Measurements from ENCODE around the gene SPECC1. TPM values are rescaled to one million over a fixed set of nuclear protein-coding genes. Genes with fewer than 3 reads are reported as not detected.

The SPECC1 gene
- polyA plus RNA-seq, 1 experiment, result 56.4 TPM

DNA sequence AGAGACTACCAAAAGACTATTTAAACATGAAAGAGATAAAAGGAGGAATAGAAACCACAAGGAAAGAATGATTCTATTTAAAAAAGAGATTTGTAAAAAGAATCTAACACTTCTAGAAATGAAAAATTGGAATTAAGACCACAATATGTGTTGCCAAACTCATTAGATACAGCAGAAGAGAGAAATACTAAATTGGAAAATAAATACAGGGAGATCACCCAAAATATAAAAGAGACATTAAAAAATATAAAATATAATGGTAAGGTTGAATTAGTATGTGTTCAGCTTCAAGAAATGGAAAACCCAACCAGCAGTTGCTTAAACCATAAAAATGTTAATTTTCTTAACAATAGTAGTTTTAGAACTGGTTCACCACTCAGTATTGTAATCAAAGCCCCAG, 297.8 kb downstream of the SPECC1 start:
- H3K27me3 ChIP-seq (ENCODE audit: control insufficient read depth, insufficient read depth, low read length), result no peaks in the 10 kb centered on the region
- POLR2A ChIA-PET, result no interaction called here
- no peak for DNase-seq (ENCODE audit: low read depth, low spot score)
- TF ChIP-seq, protein P1, sequence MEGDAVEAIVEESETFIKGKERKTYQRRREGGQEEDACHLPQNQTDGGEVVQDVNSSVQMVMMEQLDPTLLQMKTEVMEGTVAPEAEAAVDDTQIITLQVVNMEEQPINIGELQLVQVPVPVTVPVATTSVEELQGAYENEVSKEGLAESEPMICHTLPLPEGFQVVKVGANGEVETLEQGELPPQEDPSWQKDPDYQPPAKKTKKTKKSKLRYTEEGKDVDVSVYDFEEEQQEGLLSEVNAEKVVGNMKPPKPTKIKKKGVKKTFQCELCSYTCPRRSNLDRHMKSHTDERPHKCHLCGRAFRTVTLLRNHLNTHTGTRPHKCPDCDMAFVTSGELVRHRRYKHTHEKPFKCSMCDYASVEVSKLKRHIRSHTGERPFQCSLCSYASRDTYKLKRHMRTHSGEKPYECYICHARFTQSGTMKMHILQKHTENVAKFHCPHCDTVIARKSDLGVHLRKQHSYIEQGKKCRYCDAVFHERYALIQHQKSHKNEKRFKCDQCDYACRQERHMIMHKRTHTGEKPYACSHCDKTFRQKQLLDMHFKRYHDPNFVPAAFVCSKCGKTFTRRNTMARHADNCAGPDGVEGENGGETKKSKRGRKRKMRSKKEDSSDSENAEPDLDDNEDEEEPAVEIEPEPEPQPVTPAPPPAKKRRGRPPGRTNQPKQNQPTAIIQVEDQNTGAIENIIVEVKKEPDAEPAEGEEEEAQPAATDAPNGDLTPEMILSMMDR (IDR thresholded peaks at IDR 0.05; ENCODE audit: low read depth, low read length), result no peak
- no peak overlapping the region for H3K4me3 ChIP-seq (ENCODE audit: low read depth, low read length)
- CTCF ChIA-PET, result no interaction called here
- no peak overlapping the region for H3K27ac ChIP-seq (ENCODE audit: low read depth, low read length)
- peaks cover 12% of the 10 kb centered on the region for H3K9me3 ChIP-seq (ENCODE audit: control insufficient read depth, insufficient read depth, low read length)

DNA sequence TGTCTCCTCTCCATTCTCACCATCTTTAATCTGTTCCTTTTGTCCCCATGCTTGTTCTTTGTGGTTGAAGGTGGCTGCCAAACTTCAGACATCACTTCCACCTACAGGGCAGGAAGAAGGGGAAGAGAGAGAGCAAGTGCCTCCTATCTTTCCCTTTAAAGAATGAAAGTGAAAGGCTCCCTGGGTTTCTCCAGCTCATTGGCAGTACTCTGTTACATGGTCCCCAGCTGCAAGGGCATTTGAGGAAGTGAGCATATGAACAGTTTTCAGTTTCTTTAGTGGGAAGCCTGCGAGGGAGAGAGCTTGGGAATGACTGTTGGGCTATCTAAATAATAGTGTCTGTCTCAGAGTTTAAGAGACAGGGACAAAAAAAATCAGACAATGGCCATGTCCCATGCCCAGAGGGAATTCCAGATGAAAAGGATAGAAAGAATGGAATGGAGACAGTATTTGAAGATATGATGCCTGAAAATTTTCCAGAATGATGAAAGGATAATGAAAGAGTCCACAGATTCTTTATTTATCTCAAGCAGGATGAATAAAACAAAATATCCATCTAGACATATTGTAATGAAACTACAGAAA, 298.3 kb downstream of the SPECC1 start:
- no peak overlapping the region for H3K4me3 ChIP-seq (ENCODE audit: low read depth, low read length)
- H3K27me3 ChIP-seq (ENCODE audit: control insufficient read depth, insufficient read depth, low read length), result no peaks in the 10 kb centered on the region
- ChIA-PET CTCF (no interaction called here), POLR2A (interaction anchor here (0.7 kb wide), 1 partner anchor 174 kb away, joined by 3 read pairs; no protein-coding TSS in a partner anchor)
- DNase-seq (ENCODE audit: low read depth, low spot score), result no peak
- peaks cover 12% of the 10 kb centered on the region for H3K9me3 ChIP-seq (ENCODE audit: control insufficient read depth, insufficient read depth, low read length)
- TF ChIP-seq, protein P1 (IDR thresholded peaks at IDR 0.05; ENCODE audit: low read depth, low read length), result no peak
- no peak overlapping the region for H3K27ac ChIP-seq (ENCODE audit: low read depth, low read length)

DNA sequence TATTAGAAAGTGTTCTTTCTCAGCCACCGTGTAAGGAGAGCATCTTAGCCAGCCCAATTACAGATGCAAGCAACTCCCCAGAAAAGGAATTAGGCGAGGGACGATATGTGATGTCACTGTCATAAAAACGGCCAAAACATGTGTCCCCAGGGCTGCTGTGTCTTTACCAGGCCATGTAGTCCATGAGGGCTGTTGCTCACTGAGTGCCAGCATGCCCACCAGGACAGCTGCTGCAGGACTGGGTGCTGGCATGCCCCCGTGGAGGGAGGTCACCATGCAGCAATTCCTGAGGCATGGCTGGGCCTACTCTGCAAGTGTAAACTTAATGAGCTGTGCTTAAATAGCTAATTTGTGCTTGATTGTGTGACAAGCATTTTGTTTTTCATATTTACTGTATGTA, 301.3 kb downstream of the SPECC1 start:
- CTCF ChIA-PET, result interaction anchor here (1.5 to 1.6 kb wide), 2 partner anchors 83 to 189 kb away, joined by 3 to 5 read pairs; no protein-coding TSS in a partner anchor
- Histone ChIP-seq H3K4me3 (ENCODE audit: low read depth, low read length) (no peak overlapping the region), H3K27ac (ENCODE audit: low read depth, low read length) (no peak overlapping the region), H3K9me3 (ENCODE audit: control insufficient read depth, insufficient read depth, low read length) (peaks cover 8% of the 10 kb centered on the region), H3K27me3 (ENCODE audit: control insufficient read depth, insufficient read depth, low read length) (no peaks in the 10 kb centered on the region)
- POLR2A ChIA-PET, result no interaction called here
- DNase-seq (ENCODE audit: low read depth, low spot score), result no peak
- TF ChIP-seq, protein P1 (IDR thresholded peaks at IDR 0.05; ENCODE audit: low read depth, low read length), result no peak

DNA sequence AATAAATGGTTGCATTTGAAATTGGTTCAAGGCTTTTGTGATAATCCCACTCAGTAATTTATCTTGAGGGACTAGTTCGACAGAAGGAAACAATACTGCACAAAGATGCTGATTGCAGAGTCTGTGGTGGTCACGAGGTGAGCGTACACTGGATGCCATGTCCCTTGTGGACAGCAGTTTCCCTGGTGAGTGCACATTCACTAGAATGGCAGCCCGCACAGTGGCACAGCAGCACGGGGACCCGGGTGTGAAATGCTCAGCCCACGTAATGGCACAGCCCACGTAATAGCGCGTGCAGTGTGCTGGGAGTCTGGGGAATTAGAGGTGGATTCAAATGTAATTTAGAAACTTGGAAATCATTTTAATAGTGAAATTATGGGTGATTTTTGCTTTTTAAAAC, 304.1 kb downstream of the SPECC1 start:
- TF ChIP-seq, protein P1 (IDR thresholded peaks at IDR 0.05; ENCODE audit: low read depth, low read length), result no peak
- POLR2A ChIA-PET, result no interaction called here
- no peaks in the 10 kb centered on the region for H3K27me3 ChIP-seq (ENCODE audit: control insufficient read depth, insufficient read depth, low read length)
- no peaks in the 10 kb centered on the region for H3K9me3 ChIP-seq (ENCODE audit: control insufficient read depth, insufficient read depth, low read length)
- CTCF ChIA-PET, result no interaction called here
- no peak overlapping the region for H3K27ac ChIP-seq (ENCODE audit: low read depth, low read length)
- no peak for DNase-seq (ENCODE audit: low read depth, low spot score)
- H3K4me3 ChIP-seq (ENCODE audit: low read depth, low read length), result no peak overlapping the region

DNA sequence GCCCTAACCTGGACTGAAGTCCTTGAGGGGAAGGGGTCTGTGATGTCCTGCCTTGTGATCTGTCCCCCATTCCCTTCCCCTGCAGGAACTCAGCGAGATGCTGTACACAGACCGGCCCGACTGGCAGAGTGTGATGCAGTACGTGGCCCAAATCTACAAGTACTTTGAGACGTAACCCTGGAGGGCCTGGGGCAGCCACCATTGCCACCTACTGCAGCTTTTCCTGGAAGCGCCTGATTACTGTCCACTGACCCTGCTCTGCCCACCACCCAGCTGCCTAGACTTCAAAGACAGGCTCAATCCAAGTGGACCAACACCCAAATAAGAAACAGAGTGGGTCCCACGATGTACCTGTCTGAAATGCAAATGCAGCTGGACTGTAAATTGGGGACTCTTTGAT, 304.7 kb downstream of the SPECC1 start:
- POLR2A ChIA-PET, result no interaction called here
- CTCF ChIA-PET, result no interaction called here
- H3K27me3 ChIP-seq (ENCODE audit: control insufficient read depth, insufficient read depth, low read length), result no peaks in the 10 kb centered on the region

More for the DNA sequence above, 304.7 kb downstream of the SPECC1 start:
- Histone ChIP-seq H3K9me3 (ENCODE audit: control insufficient read depth, insufficient read depth, low read length) (no peaks in the 10 kb centered on the region), H3K27ac (ENCODE audit: low read depth, low read length) (no peak overlapping the region), H3K4me3 (ENCODE audit: low read depth, low read length) (no peak overlapping the region)
- TF ChIP-seq, protein P1 (IDR thresholded peaks at IDR 0.05; ENCODE audit: low read depth, low read length), result no peak
- no peak for DNase-seq (ENCODE audit: low read depth, low spot score)

Data from AG04450 (cell line).